SU-DHL-6 (cell line): ENCODE data around the gene BEST2.

Experiments used
- H2AFZ ChIP-seq: fragments of 200-600 bp; sonication (generic); 2 replicates; pipeline ENCODE4 v1.6.1; 2014; ENCODE audit warnings: low read depth, mild to moderate bottlenecking, moderate library complexity, mixed read lengths, antibody characterized with exemption, low read length; ENCODE audit not compliant: severe bottlenecking
- H3F3A ChIP-seq: fragments of 200-600 bp; shearing (Covaris generic); 2 replicates; pipeline ENCODE4 v1.6.0; 2016; ENCODE audit warnings: antibody characterized with exemption, mild to moderate bottlenecking; ENCODE audit not compliant: insufficient read depth
- H3K27ac ChIP-seq: fragments of 200-600 bp; sonication (generic); 2 replicates; pipeline ENCODE4 v1.5.1; 2016; ENCODE audit warnings: low read depth, mild to moderate bottlenecking, low read length, moderate library complexity, mixed read lengths
- H3K27me3 ChIP-seq: fragments of 200-600 bp; sonication (generic), shearing (Covaris generic); 2 replicates; pipeline ENCODE4 v1.6.0; 2014; ENCODE audit warnings: mild to moderate bottlenecking, low read length
- H3K36me3 ChIP-seq: fragments of 200-600 bp; sonication (generic); 2 replicates; pipeline ENCODE4 v1.6.1; 2014; ENCODE audit warnings: mild to moderate bottlenecking, low read length, mixed read lengths
- H3K4me2 ChIP-seq: fragments of 300-600, 200-600 bp; shearing (Covaris generic), sonication (generic); 2 replicates; pipeline ENCODE4 v1.6.0; 2014; ENCODE audit warnings: low read length, low read depth, mild to moderate bottlenecking; ENCODE audit not compliant: poor library complexity, severe bottlenecking
- H3K4me3 ChIP-seq: fragments of 200-600 bp; sonication (generic); 2 replicates; pipeline ENCODE4 v1.5.1; 2014; ENCODE audit warnings: antibody characterized with exemption, low read length, mild to moderate bottlenecking, mixed read lengths; ENCODE audit not compliant: insufficient read depth, poor library complexity, severe bottlenecking
- H3K79me2 ChIP-seq: fragments of 200-600 bp; sonication (generic); 2 replicates; pipeline ENCODE4 v1.6.1; 2014; ENCODE audit warnings: mild to moderate bottlenecking, low read length, moderate library complexity; ENCODE audit not compliant: insufficient read depth
- H3K9ac ChIP-seq: fragments of 200-600 bp; sonication (generic); 2 replicates; pipeline ENCODE4 v1.7.0; 2014; ENCODE audit warnings: mild to moderate bottlenecking, low read length
- H3K9me2 ChIP-seq: fragments of 200-600 bp; sonication (generic); replicated peaks from 2 replicates; pipeline ENCODE4 v1.6.1; 2014; ENCODE audit warnings: low read length; ENCODE audit not compliant: insufficient read depth
- H3K9me3 ChIP-seq: fragments of 200-600 bp; sonication (generic); 2 replicates; pipeline ENCODE4 v1.6.1; 2014; ENCODE audit warnings: low read length, mixed read lengths; ENCODE audit not compliant: insufficient read depth
- H4K20me1 ChIP-seq: fragments of 200-600 bp; sonication (generic); 2 replicates; pipeline ENCODE4 v1.6.1; 2014; ENCODE audit warnings: low read depth, mild to moderate bottlenecking, antibody characterized with exemption, low read length, moderate library complexity, mixed read lengths
- CTCF ChIP-seq: fragments of 200-600 bp; sonication (generic); IDR thresholded peaks from one replicate; pipeline ENCODE4 v1.5.1; 2017; ENCODE audit warnings: antibody characterized with exemption, mild to moderate bottlenecking, low read length, moderate library complexity; ENCODE audit not compliant: insufficient read depth, poor library complexity, severe bottlenecking
- EZH2phosphoT487 ChIP-seq: fragments of 200-600 bp; sonication (generic), shearing (Covaris generic); conservative IDR thresholded peaks from 2 replicates; pipeline ENCODE4 v1.6.1; 2018; ENCODE audit warnings: mild to moderate bottlenecking, antibody characterized with exemption, low read length, moderate library complexity, mixed read lengths

Gene BEST2

GRCh38 chr19:12786952-12787351 lies 35.4 kb downstream of the BEST2 start:
- H3K4me2 ChIP-seq, result no peak overlapping the region
- no peak overlapping the region for H3K27ac ChIP-seq
- H3K9me2 ChIP-seq, result no peaks in the 10 kb centered on the region
- no peaks in the 10 kb centered on the region for H3K36me3 ChIP-seq
- H3K27me3 ChIP-seq, result no peaks in the 10 kb centered on the region
- H2AFZ ChIP-seq, result no peak overlapping the region
- no peak overlapping the region for H3K9ac ChIP-seq
- no peaks in the 10 kb centered on the region for H3K9me3 ChIP-seq
- peaks cover 19% of the 10 kb centered on the region for H3F3A ChIP-seq
- H3K79me2 ChIP-seq, result no peaks in the 10 kb centered on the region
- H3K4me3 ChIP-seq, result no peak overlapping the region
- H4K20me1 ChIP-seq, result no peaks in the 10 kb centered on the region
- no peak for TF ChIP-seq EZH2phosphoT487
- TF ChIP-seq CTCF, result no peak

- Histone ChIP-seq H3K36me3 (no peaks in the 10 kb centered on the region), H3K4me3 (no peak overlapping the region), H3K9ac (no peak overlapping the region), H3F3A (peaks cover 19% of the 10 kb centered on the region), H3K9me2 (no peaks in the 10 kb centered on the region), H3K4me2 (no peak overlapping the region), H3K27ac (no peak overlapping the region), H4K20me1 (no peaks in the 10 kb centered on the region), H3K27me3 (no peaks in the 10 kb centered on the region), H3K9me3 (no peaks in the 10 kb centered on the region), H2AFZ (no peak overlapping the region), H3K79me2 (no peaks in the 10 kb centered on the region)
- no peak for TF ChIP-seq EZH2phosphoT487
- no peak for TF ChIP-seq CTCF
Observed at GRCh38 chr19:12787458-12787857, 35.9 kb downstream of the BEST2 start.

GRCh38 chr19:12788042-12788681 lies 36.6 kb downstream of the BEST2 start:
- H3F3A ChIP-seq, result peaks cover 26% of the 10 kb centered on the region
- H3K79me2 ChIP-seq, result no peaks in the 10 kb centered on the region
- no peaks in the 10 kb centered on the region for H3K27me3 ChIP-seq
- no peaks in the 10 kb centered on the region for H4K20me1 ChIP-seq
- no peak overlapping the region for H3K4me2 ChIP-seq
- no peak overlapping the region for H2AFZ ChIP-seq
- no peak overlapping the region for H3K4me3 ChIP-seq
- TF ChIP-seq EZH2phosphoT487 (no peak), CTCF (no peak)
- no peak overlapping the region for H3K9ac ChIP-seq
- no peaks in the 10 kb centered on the region for H3K9me3 ChIP-seq
- no peak overlapping the region for H3K27ac ChIP-seq
- no peaks in the 10 kb centered on the region for H3K9me2 ChIP-seq
- H3K36me3 ChIP-seq, result no peaks in the 10 kb centered on the region
